ENCODE results near the gene FHIT. TPM values are rescaled to one million over a fixed set of nuclear protein-coding genes. Genes with fewer than 3 reads are reported as not detected.
"Not testable (repeated sequence)": the region's sequence is repeated elsewhere in the genome, so short reads cannot be mapped to it uniquely, and the experiment has no call there.

The FHIT gene
- total and polyA plus RNA-seq, 7 donors = 0.98 to 10.4 (median 4.0) TPM

GRCh38 chr3:61052851-61053250 lies 198.4 kb downstream of the FHIT start:
- H3K4me1 ChIP-seq = no peaks in the 10 kb centered on the region
- no peak for ATAC-seq
- no peaks in the 10 kb centered on the region for H3K36me3 ChIP-seq (ENCODE audit: insufficient read depth in 1 of 2, low read depth in 1 of 2)
- no peak overlapping the region for H3K4me3 ChIP-seq
- intact Hi-C loops (cut with DNase I) = no loop called here
- H3K9me3 ChIP-seq = no peaks in the 10 kb centered on the region
- H3K27me3 ChIP-seq (ENCODE audit: insufficient read depth in 3 of 3, low read length in 2 of 3) = no peaks in the 10 kb centered on the region
- 90 to 98% (median 94%) methylated on average over 1 of the region's 1 CpG for WGBS, 3 donors
- no peak for DNase-seq
- no peak overlapping the region for H3K27ac ChIP-seq
- TF ChIP-seq CTCF (IDR thresholded peaks at IDR 0.05) = no peak

GRCh38 chr3:61051666-61052065 lies 199.6 kb downstream of the FHIT start:
- Histone ChIP-seq H3K4me3 (no peak overlapping the region), H3K9me3 (no peaks in the 10 kb centered on the region), H3K36me3 (ENCODE audit: insufficient read depth in 1 of 2, low read depth in 1 of 2) (no peaks in the 10 kb centered on the region), H3K27ac (no peak overlapping the region), H3K4me1 (no peaks in the 10 kb centered on the region), H3K27me3 (ENCODE audit: insufficient read depth in 3 of 3, low read length in 2 of 3) (no peaks in the 10 kb centered on the region)
- 66 to 76% (median 69%) methylated on average over 1 of the region's 1 CpG for WGBS, 3 donors
- no peak for ATAC-seq
- no peak for DNase-seq
- no peak for TF ChIP-seq CTCF (IDR thresholded peaks at IDR 0.05)
- intact Hi-C loops (cut with DNase I) = no loop called here

- H3K4me3 ChIP-seq; ATAC-seq; H3K36me3 ChIP-seq (ENCODE audit: insufficient read depth in 1 of 2, low read depth in 1 of 2); H3K27me3 ChIP-seq (ENCODE audit: insufficient read depth in 3 of 3, low read length in 2 of 3); intact Hi-C loops (cut with DNase I); H3K4me1 ChIP-seq; DNase-seq; H3K9me3 ChIP-seq; H3K27ac ChIP-seq: not testable (repeated sequence)
- 79 to 94% (median 88%) methylated on average over 1 of the region's 1 CpG for WGBS, 3 donors
These were observed 206.1 kb downstream of the FHIT start for GRCh38 chr3:61045169-61045568.

- TF ChIP-seq CTCF (IDR thresholded peaks at IDR 0.05) = no peak
- Histone ChIP-seq H3K4me3 (no peak overlapping the region), H3K36me3 (ENCODE audit: insufficient read depth in 1 of 2, low read depth in 1 of 2) (no peaks in the 10 kb centered on the region), H3K27me3 (ENCODE audit: insufficient read depth in 3 of 3, low read length in 2 of 3) (no peaks in the 10 kb centered on the region), H3K4me1 (no peaks in the 10 kb centered on the region), H3K9me3 (peaks cover 3% of the 10 kb centered on the region), H3K27ac (no peak overlapping the region)
- 93 to 95% (median 93%) methylated on average over 10 of the region's 10 CpGs for WGBS, 3 donors
- intact Hi-C loops (cut with DNase I) = no loop called here
- DNase-seq (no peak), ATAC-seq (no peak)
These were observed 208.1 kb downstream of the FHIT start for GRCh38 chr3:61043156-61043555.

- no peak for ATAC-seq
- intact Hi-C loops (cut with DNase I) = no loop called here
- 92 to 95% (median 92%) methylated on average over 2 of the region's 2 CpGs for WGBS, 3 donors
These were observed 210.6 kb downstream of the FHIT start for GRCh38 chr3:61040618-61041017.

More at GRCh38 chr3:61040618-61041017, 210.6 kb downstream of the FHIT start:
- no peak for TF ChIP-seq CTCF (IDR thresholded peaks at IDR 0.05)
- no peaks in the 10 kb centered on the region for H3K27me3 ChIP-seq (ENCODE audit: insufficient read depth in 3 of 3, low read length in 2 of 3)
- H3K9me3 ChIP-seq = peaks cover 6% of the 10 kb centered on the region
- H3K4me1 ChIP-seq = no peaks in the 10 kb centered on the region
- no peak overlapping the region for H3K4me3 ChIP-seq
- H3K27ac ChIP-seq = no peak overlapping the region
- H3K36me3 ChIP-seq (ENCODE audit: insufficient read depth in 1 of 2, low read depth in 1 of 2) = no peaks in the 10 kb centered on the region
- DNase-seq = no peak

Data from psoas muscle (tissue), 8 donors.